ENCODE measurements around the gene VSX2. TPM values are rescaled to one million over a fixed set of nuclear protein-coding genes. Genes with fewer than 3 reads are reported as not detected.

VSX2 gene
- total RNA-seq, 1 donor from 2014 or later = not detected

- Histone ChIP-seq H3K4me2 (ENCODE audit: low read length) (no peak overlapping the region), H2AFZ (ENCODE audit: low read depth, low read length) (no peak overlapping the region), H3K9me3 (ENCODE audit: insufficient read depth, low read depth, low read length) (no peaks in the 10 kb centered on the region), H3K79me2 (ENCODE audit: insufficient read depth, low read length) (no peaks in the 10 kb centered on the region), H3K36me3 (ENCODE audit: insufficient read depth, low read length) (no peaks in the 10 kb centered on the region), H3K27me3 (ENCODE audit: insufficient read depth, low read length) (no peaks in the 10 kb centered on the region), H3K4me1 (ENCODE audit: insufficient read depth, low read length) (no peaks in the 10 kb centered on the region), H3K9ac (ENCODE audit: low read length) (no peak overlapping the region), H3K4me3 (ENCODE audit: insufficient read depth, low read depth, low read length) (no peak overlapping the region), H3K27ac (ENCODE audit: low read depth, low read length) (no peak overlapping the region), H4K20me1 (ENCODE audit: insufficient read depth, low read length) (no peaks in the 10 kb centered on the region)
- no peak for DNase-seq (ENCODE audit: low read depth)
- no peaks in the 10 kb centered on the region for H3K27me3 Mint-ChIP-seq (ENCODE audit: low read depth, unreplicated experiment)
- no peak overlapping the region for H3K27ac Mint-ChIP-seq (ENCODE audit: unreplicated experiment)
- peaks cover 1% of the 10 kb centered on the region for H3K9me3 Mint-ChIP-seq (ENCODE audit: unreplicated experiment)
- no peak overlapping the region for H3K4me3 Mint-ChIP-seq (ENCODE audit: unreplicated experiment)
- peaks cover 5% of the 10 kb centered on the region for H3K36me3 Mint-ChIP-seq (ENCODE audit: low read depth, unreplicated experiment)
- H3K4me1 Mint-ChIP-seq (ENCODE audit: low read depth, unreplicated experiment) = no peaks in the 10 kb centered on the region
- no peak for TF ChIP-seq CTCF (IDR thresholded peaks at IDR 0.05; ENCODE audit: insufficient read depth, low read depth, low read length)
- TF ChIP-seq EZH2 (IDR thresholded peaks at IDR 0.05; ENCODE audit: insufficient read depth, low read length) = no peak
- FAIRE-seq = no peak
These were observed 44.6 kb upstream of the VSX2 start for GRCh38 chr14:74194506-74195274.

- H3K9ac ChIP-seq (ENCODE audit: low read length) = no peak overlapping the region
- no peaks in the 10 kb centered on the region for H3K36me3 ChIP-seq (ENCODE audit: insufficient read depth, low read length)
- DNase-seq (ENCODE audit: low read depth) (no peak), FAIRE-seq (no peak)
- no peaks in the 10 kb centered on the region for H3K4me1 Mint-ChIP-seq (ENCODE audit: low read depth, unreplicated experiment)
- no peaks in the 10 kb centered on the region for H3K4me1 ChIP-seq (ENCODE audit: insufficient read depth, low read length)
- H3K27ac ChIP-seq (ENCODE audit: low read depth, low read length) = no peak overlapping the region
- no peak overlapping the region for H3K4me3 ChIP-seq (ENCODE audit: insufficient read depth, low read depth, low read length)
- H2AFZ ChIP-seq (ENCODE audit: low read depth, low read length) = no peak overlapping the region
- H4K20me1 ChIP-seq (ENCODE audit: insufficient read depth, low read length) = no peaks in the 10 kb centered on the region
- TF ChIP-seq CTCF (IDR thresholded peaks at IDR 0.05; ENCODE audit: insufficient read depth, low read depth, low read length) (no peak), EZH2 (IDR thresholded peaks at IDR 0.05; ENCODE audit: insufficient read depth, low read length) (no peak)
- H3K4me3 Mint-ChIP-seq (ENCODE audit: unreplicated experiment) = no peak overlapping the region
- no peaks in the 10 kb centered on the region for H3K79me2 ChIP-seq (ENCODE audit: insufficient read depth, low read length)
- no peaks in the 10 kb centered on the region for H3K27me3 Mint-ChIP-seq (ENCODE audit: low read depth, unreplicated experiment)
- H3K27me3 ChIP-seq (ENCODE audit: insufficient read depth, low read length) = no peaks in the 10 kb centered on the region
- H3K27ac Mint-ChIP-seq (ENCODE audit: unreplicated experiment) = no peak overlapping the region
- H3K9me3 ChIP-seq (ENCODE audit: insufficient read depth, low read depth, low read length) = no peaks in the 10 kb centered on the region
- no peak overlapping the region for H3K4me2 ChIP-seq (ENCODE audit: low read length)
- H3K9me3 Mint-ChIP-seq (ENCODE audit: unreplicated experiment) = peaks cover 1% of the 10 kb centered on the region
- H3K36me3 Mint-ChIP-seq (ENCODE audit: low read depth, unreplicated experiment) = peaks cover 5% of the 10 kb centered on the region
These were observed 43.6 kb upstream of the VSX2 start for GRCh38 chr14:74195623-74196022.
